IPS-NIHi7 (cell line): Measurements from ENCODE around the gene PHF12.
A peak's percentile ranks its signal among the peaks of the same experiment; 100 is the strongest.
"Not testable (repeated sequence)": the region's sequence is repeated elsewhere in the genome, so short reads cannot be mapped to it uniquely, and the experiment has no call there.

Experiments used
- DNase-seq: peaks from one replicate; pipeline ENCODE4 v3.0.0; 2012; ENCODE audit warnings: mixed read lengths; ENCODE audit errors: extremely low spot score

PHF12 gene

GRCh38 chr17:28903546-28903841, 47.8 kb downstream of the PHF12 start:
- DNase-seq, result not testable (repeated sequence)

GRCh38 chr17:28902819-28903545, 48.3 kb downstream of the PHF12 start, which contains the start of gene DHRS13:
DHRS13 (minus strand) TSS chr17:28903079; CDS start chr17:28902944, 135 bp downstream.
- peak; percentile 95 for DNase-seq

GRCh38 chr17:28901866-28902818, 49.2 kb downstream of the PHF12 start:
- peak; percentile 58 for DNase-seq

- DNase-seq, result no peak
Measured at GRCh38 chr17:28900986-28901726, 50.2 kb downstream of the PHF12 start.

GRCh38 chr17:28899212-28899815, 52.0 kb downstream of the PHF12 start:
- no peak for DNase-seq

- no peak for DNase-seq
Measured at GRCh38 chr17:28898527-28898955, 52.8 kb downstream of the PHF12 start.

GRCh38 chr17:28897769-28898526, 53.4 kb downstream of the PHF12 start:
- no peak for DNase-seq

GRCh38 chr17:28896884-28897768, 54.2 kb downstream of the PHF12 start, which contains the start of gene FLOT2:
FLOT2 (minus strand) TSS chr17:28897733; CDS start chr17:28897574, 159 bp downstream.
- peak; percentile 84 for DNase-seq

GRCh38 chr17:28896491-28896883, 54.8 kb downstream of the PHF12 start:
- no peak for DNase-seq

GRCh38 chr17:28895794-28896447, 55.4 kb downstream of the PHF12 start:
- DNase-seq, result no peak

GRCh38 chr17:28893248-28894183, 57.8 kb downstream of the PHF12 start:
- not testable (repeated sequence) for DNase-seq

GRCh38 chr17:28892024-28892423, 59.3 kb downstream of the PHF12 start:
- DNase-seq, result no peak

GRCh38 chr17:28891201-28891600, 60.1 kb downstream of the PHF12 start:
- DNase-seq, result no peak

- no peak for DNase-seq
Measured at GRCh38 chr17:28889996-28890395, 61.3 kb downstream of the PHF12 start.

- DNase-seq, result no peak
Measured at GRCh38 chr17:28888832-28889231, 62.5 kb downstream of the PHF12 start.

- DNase-seq, result no peak
Measured at GRCh38 chr17:28887871-28888471, 63.3 kb downstream of the PHF12 start.

GRCh38 chr17:28885951-28886350, 65.4 kb downstream of the PHF12 start:
- DNase-seq, result no peak

- DNase-seq, result no peak
Measured at GRCh38 chr17:28885363-28885762, 66.0 kb downstream of the PHF12 start.
